ENCODE measurements around the gene FMN2.
A peak's percentile ranks its signal among the peaks of the same experiment; 100 is the strongest.

FMN2 gene

GRCh38 chr1:240189386-240189989, 97.8 kb downstream of the FMN2 start:
- Histone ChIP-seq H3K36me3 (replicated peaks; ENCODE audit: low read depth, low read length) (no peaks in the 10 kb centered on the region), H3K9me3 (ENCODE audit: insufficient read depth, low read length) (no peaks in the 10 kb centered on the region), H4K20me1 (ENCODE audit: insufficient read depth, low read length) (no peaks in the 10 kb centered on the region), H2AFZ (ENCODE audit: low read depth, low read length) (0 out of 2 replicates have a peak overlapping the region, but pooled peaks have one; percentile 2), H3K79me2 (ENCODE audit: low read length) (no peaks in the 10 kb centered on the region), H3K4me3 (ENCODE audit: low read length) (peak overlapping the region; percentile 13; the same call in 1 of the 2 replicates), H3K4me2 (ENCODE audit: low read length) (peak overlapping the region; percentile 59), H3K4me1 (ENCODE audit: low read length) (peaks cover 28% of the 10 kb centered on the region), H3K27ac (ENCODE audit: low read length) (no peak overlapping the region), H3K27me3 (ENCODE audit: low read depth, low read length) (peaks cover 22% of the 10 kb centered on the region), H3K9ac (ENCODE audit: low read length) (no peak overlapping the region)
- TF ChIP-seq EZH2phosphoT487 (IDR thresholded peaks at IDR 0.05; ENCODE audit: low read depth) (no peak), CTCF (IDR thresholded peaks at IDR 0.05; ENCODE audit: low read depth, low read length) (peak; percentile 90)

- peak overlapping the region; percentile 46 for H3K4me3 ChIP-seq (ENCODE audit: low read length)
- H3K4me2 ChIP-seq (ENCODE audit: low read length) = peak overlapping the region; percentile 66
- no peaks in the 10 kb centered on the region for H3K9me3 ChIP-seq (ENCODE audit: insufficient read depth, low read length)
- peaks cover 12% of the 10 kb centered on the region for H3K27me3 ChIP-seq (ENCODE audit: low read depth, low read length)
- no peak overlapping the region for H3K27ac ChIP-seq (ENCODE audit: low read length)
- H3K36me3 ChIP-seq (replicated peaks; ENCODE audit: low read depth, low read length) = no peaks in the 10 kb centered on the region
- H3K4me1 ChIP-seq (ENCODE audit: low read length) = peaks cover 28% of the 10 kb centered on the region
- H3K79me2 ChIP-seq (ENCODE audit: low read length) = no peaks in the 10 kb centered on the region
- H4K20me1 ChIP-seq (ENCODE audit: insufficient read depth, low read length) = no peaks in the 10 kb centered on the region
- H3K9ac ChIP-seq (ENCODE audit: low read length) = no peak overlapping the region
- TF ChIP-seq CTCF (IDR thresholded peaks at IDR 0.05; ENCODE audit: low read depth, low read length) (peak; percentile 84), EZH2phosphoT487 (IDR thresholded peaks at IDR 0.05; ENCODE audit: low read depth) (no peak)
- no peak overlapping the region for H2AFZ ChIP-seq (ENCODE audit: low read depth, low read length)
These were observed 99.3 kb downstream of the FMN2 start for GRCh38 chr1:240190881-240191401.

GRCh38 chr1:240192851-240193250, 101.2 kb downstream of the FMN2 start:
- no peak for TF ChIP-seq EZH2phosphoT487 (IDR thresholded peaks at IDR 0.05; ENCODE audit: low read depth)
- no peak for TF ChIP-seq CTCF (IDR thresholded peaks at IDR 0.05; ENCODE audit: low read depth, low read length)

GRCh38 chr1:240193679-240194078, 102.0 kb downstream of the FMN2 start:
- H3K4me2 ChIP-seq (ENCODE audit: low read length) = peak overlapping the region; percentile 27

More at GRCh38 chr1:240192851-240193250, 101.2 kb downstream of the FMN2 start:
- Histone ChIP-seq H3K79me2 (ENCODE audit: low read length) (no peaks in the 10 kb centered on the region), H3K9me3 (ENCODE audit: insufficient read depth, low read length) (no peaks in the 10 kb centered on the region), H3K4me1 (ENCODE audit: low read length) (peaks cover 28% of the 10 kb centered on the region), H3K27ac (ENCODE audit: low read length) (no peak overlapping the region), H3K9ac (ENCODE audit: low read length) (no peak overlapping the region), H4K20me1 (ENCODE audit: insufficient read depth, low read length) (no peaks in the 10 kb centered on the region), H3K4me3 (ENCODE audit: low read length) (no peak overlapping the region), H2AFZ (ENCODE audit: low read depth, low read length) (no peak overlapping the region), H3K27me3 (ENCODE audit: low read depth, low read length) (0 out of 2 replicates have a peak, but pooled peaks cover 5% of the 10 kb centered on the region), H3K4me2 (ENCODE audit: low read length) (no peak overlapping the region), H3K36me3 (replicated peaks; ENCODE audit: low read depth, low read length) (no peaks in the 10 kb centered on the region)

More at GRCh38 chr1:240193679-240194078, 102.0 kb downstream of the FMN2 start:
- H3K79me2 ChIP-seq (ENCODE audit: low read length) = no peaks in the 10 kb centered on the region
- H3K36me3 ChIP-seq (replicated peaks; ENCODE audit: low read depth, low read length) = no peaks in the 10 kb centered on the region
- no peak overlapping the region for H2AFZ ChIP-seq (ENCODE audit: low read depth, low read length)
- TF ChIP-seq EZH2phosphoT487 (IDR thresholded peaks at IDR 0.05; ENCODE audit: low read depth) = no peak
- TF ChIP-seq CTCF (IDR thresholded peaks at IDR 0.05; ENCODE audit: low read depth, low read length) = no peak
- H3K27ac ChIP-seq (ENCODE audit: low read length) = no peak overlapping the region
- H3K4me3 ChIP-seq (ENCODE audit: low read length) = no peak overlapping the region
- H3K9me3 ChIP-seq (ENCODE audit: insufficient read depth, low read length) = no peaks in the 10 kb centered on the region
- H3K4me1 ChIP-seq (ENCODE audit: low read length) = peaks cover 28% of the 10 kb centered on the region
- no peaks in the 10 kb centered on the region for H4K20me1 ChIP-seq (ENCODE audit: insufficient read depth, low read length)
- 0 out of 2 replicates have a peak, but pooled peaks cover 5% of the 10 kb centered on the region for H3K27me3 ChIP-seq (ENCODE audit: low read depth, low read length)
- H3K9ac ChIP-seq (ENCODE audit: low read length) = no peak overlapping the region
